Stimulated activated CD4-positive, alpha-beta T cell treated with anti-CD3 and anti-CD28 coated beads, TNF-alpha, amount 100 ng/mL, for 4 hours (primary cell): ENCODE measurements around the gene MAN1B1.
A peak's percentile ranks its signal among the peaks of the same experiment; 100 is the strongest.
"Not testable (repeated sequence)": the region's sequence is repeated elsewhere in the genome, so short reads cannot be mapped to it uniquely, and the experiment has no call there.

ENCODE experiments used
- DNase-seq, 3 experiments: peaks; one replicate each; pipeline ENCODE4 v3.0.0-alpha.2; 2020; ENCODE audit warnings: low read depth in 3 of 3

MAN1B1 gene

GRCh38 chr9:137127301-137128157, 40.7 kb downstream of the MAN1B1 start:
- DNase-seq, result no peak

GRCh38 chr9:137128158-137128861, 41.5 kb downstream of the MAN1B1 start:
- DNase-seq, result no peak

GRCh38 chr9:137128862-137129455, 42.2 kb downstream of the MAN1B1 start:
- DNase-seq, result no peak

GRCh38 chr9:137129456-137130175, 42.8 kb downstream of the MAN1B1 start:
- peak; percentile 78 to 83 (median 78) for DNase-seq

- DNase-seq, result no peak
Measured at GRCh38 chr9:137130176-137130755, 43.5 kb downstream of the MAN1B1 start.

- no peak for DNase-seq
Measured at GRCh38 chr9:137134191-137134590, 47.4 kb downstream of the MAN1B1 start.

GRCh38 chr9:137135154-137135553, 48.4 kb downstream of the MAN1B1 start:
- DNase-seq, result not testable (repeated sequence)

- DNase-seq, result no peak
Measured at GRCh38 chr9:137136261-137136880, 49.6 kb downstream of the MAN1B1 start.

GRCh38 chr9:137136881-137137607, 50.3 kb downstream of the MAN1B1 start:
- DNase-seq, result no peak

GRCh38 chr9:137138058-137138721, 51.4 kb downstream of the MAN1B1 start:
- DNase-seq, result no peak

GRCh38 chr9:137138722-137139467, 52.1 kb downstream of the MAN1B1 start, which contains the start of gene GRIN1:
Gene GRIN1 (plus strand): TSS chr9:137139154. CDS start chr9:137139487, 333 bp downstream.
- no peak for DNase-seq

GRCh38 chr9:137139468-137140150, 52.8 kb downstream of the MAN1B1 start:
- no peak for DNase-seq

- DNase-seq, result no peak
Measured at GRCh38 chr9:137140151-137141012, 53.6 kb downstream of the MAN1B1 start.

- DNase-seq, result no peak
Measured at GRCh38 chr9:137141050-137141810, 54.4 kb downstream of the MAN1B1 start.

GRCh38 chr9:137141976-137142936, 55.5 kb downstream of the MAN1B1 start:
- DNase-seq, result no peak

GRCh38 chr9:137143459-137143858, 56.7 kb downstream of the MAN1B1 start:
- no peak for DNase-seq
